ENCODE results near the gene IKBKE.
A peak's percentile ranks its signal among the peaks of the same experiment; 100 is the strongest.

IKBKE gene

GRCh38 chr1:206508130-206508889, 38.0 kb downstream of the IKBKE start:
- no peaks in the 10 kb centered on the region for H3K36me3 ChIP-seq (ENCODE audit: insufficient read depth, insufficient read length, low read length)
- DNase-seq (ENCODE audit: low read depth, low spot score), result no peak
- H3K4me1 ChIP-seq (ENCODE audit: insufficient read depth, insufficient read length), result peaks cover 5% of the 10 kb centered on the region
- H3K4me3 ChIP-seq (ENCODE audit: insufficient read length, low read depth), result peak overlapping the region; percentile 6
- no peak for TF ChIP-seq SUZ12 (IDR thresholded peaks at IDR 0.05; ENCODE audit: extremely low read depth, insufficient read depth, insufficient read length)
- no peak for TF ChIP-seq YY1 (IDR thresholded peaks at IDR 0.05; ENCODE audit: insufficient read depth, insufficient read length)
- TF ChIP-seq ZNF274 (IDR thresholded peaks at IDR 0.05; ENCODE audit: low read depth, low read length), result no peak
- peaks cover 52% of the 10 kb centered on the region for H3K27me3 ChIP-seq (ENCODE audit: insufficient read depth, insufficient read length)
- peak overlapping the region; percentile 51 for H3K9ac ChIP-seq (ENCODE audit: insufficient read length, low read depth)
- no peaks in the 10 kb centered on the region for H3K9me3 ChIP-seq (ENCODE audit: insufficient read depth, low read length)

DNA sequence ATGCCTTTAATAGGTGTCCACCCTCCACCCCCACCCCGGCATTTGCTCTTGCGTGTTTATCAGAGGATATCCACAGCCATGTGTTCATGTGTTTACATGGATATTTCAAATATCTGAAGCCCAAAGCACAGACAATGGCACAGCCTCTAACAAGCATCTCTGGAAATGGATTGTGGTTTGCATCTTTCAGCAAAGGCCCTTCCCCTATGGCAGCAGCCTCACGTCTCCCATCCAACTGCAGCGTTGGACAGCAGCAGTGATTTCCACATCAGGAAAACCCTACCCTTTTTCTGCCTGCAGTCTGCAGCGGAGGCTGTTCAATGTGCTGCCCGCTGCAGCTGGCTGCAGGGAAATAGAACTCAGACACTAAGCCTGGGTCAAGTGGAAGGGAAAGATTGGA, 38.7 kb downstream of the IKBKE start:
- Histone ChIP-seq H3K27me3 (ENCODE audit: insufficient read depth, insufficient read length) (peaks cover 52% of the 10 kb centered on the region), H3K4me3 (ENCODE audit: insufficient read length, low read depth) (no peak overlapping the region)
- TF ChIP-seq YY1 (IDR thresholded peaks at IDR 0.05; ENCODE audit: insufficient read depth, insufficient read length) (no peak), SUZ12 (IDR thresholded peaks at IDR 0.05; ENCODE audit: extremely low read depth, insufficient read depth, insufficient read length) (no peak), ZNF274 (IDR thresholded peaks at IDR 0.05; ENCODE audit: low read depth, low read length) (no peak)

DNA sequence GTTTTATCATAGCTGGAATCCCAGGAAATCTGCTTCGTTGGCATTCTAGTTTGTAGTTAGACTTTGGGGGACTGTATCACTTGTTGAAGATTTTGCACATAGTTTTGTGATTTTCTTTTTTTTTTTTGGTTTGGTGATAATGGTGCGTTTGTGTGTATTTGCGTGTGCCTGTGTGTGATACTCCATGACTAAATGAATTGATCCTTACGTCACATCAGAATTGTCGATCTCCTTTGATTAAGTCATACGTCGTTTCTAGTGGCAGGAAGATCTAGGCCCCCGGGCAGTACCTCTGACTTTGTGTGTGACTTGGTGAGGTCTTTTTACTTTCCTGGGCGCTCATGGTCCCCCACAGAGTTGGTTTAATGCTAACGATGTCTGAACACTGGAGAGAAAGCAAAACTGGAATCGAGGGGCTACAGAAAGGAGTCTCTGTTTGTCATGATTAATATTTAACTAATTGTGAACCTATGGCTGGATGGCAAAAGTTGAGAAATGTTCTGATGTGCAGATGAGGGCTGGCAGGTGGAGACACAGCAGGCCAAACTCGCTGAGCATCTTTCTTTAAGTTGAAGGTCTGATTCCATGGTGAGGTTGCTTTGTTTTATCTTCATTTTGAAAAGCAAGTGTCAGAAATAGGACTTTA, 39.5 kb downstream of the IKBKE start:
- no peak for DNase-seq (ENCODE audit: low read depth, low spot score)
- Histone ChIP-seq H3K4me3 (ENCODE audit: insufficient read length, low read depth) (no peak overlapping the region), H3K4me1 (ENCODE audit: insufficient read depth, insufficient read length) (peaks cover 5% of the 10 kb centered on the region), H3K9me3 (ENCODE audit: insufficient read depth, low read length) (no peaks in the 10 kb centered on the region), H3K9ac (ENCODE audit: insufficient read length, low read depth) (no peak overlapping the region), H3K27me3 (ENCODE audit: insufficient read depth, insufficient read length) (peaks cover 52% of the 10 kb centered on the region), H3K36me3 (ENCODE audit: insufficient read depth, insufficient read length, low read length) (no peaks in the 10 kb centered on the region)
- TF ChIP-seq SUZ12 (IDR thresholded peaks at IDR 0.05; ENCODE audit: extremely low read depth, insufficient read depth, insufficient read length), result no peak
- no peak for TF ChIP-seq YY1 (IDR thresholded peaks at IDR 0.05; ENCODE audit: insufficient read depth, insufficient read length)

More for the DNA sequence above, 38.7 kb downstream of the IKBKE start:
- Histone ChIP-seq H3K9ac (ENCODE audit: insufficient read length, low read depth) (no peak overlapping the region), H3K9me3 (ENCODE audit: insufficient read depth, low read length) (no peaks in the 10 kb centered on the region), H3K36me3 (ENCODE audit: insufficient read depth, insufficient read length, low read length) (no peaks in the 10 kb centered on the region), H3K4me1 (ENCODE audit: insufficient read depth, insufficient read length) (peaks cover 5% of the 10 kb centered on the region)
- DNase-seq (ENCODE audit: low read depth, low spot score), result no peak

DNA sequence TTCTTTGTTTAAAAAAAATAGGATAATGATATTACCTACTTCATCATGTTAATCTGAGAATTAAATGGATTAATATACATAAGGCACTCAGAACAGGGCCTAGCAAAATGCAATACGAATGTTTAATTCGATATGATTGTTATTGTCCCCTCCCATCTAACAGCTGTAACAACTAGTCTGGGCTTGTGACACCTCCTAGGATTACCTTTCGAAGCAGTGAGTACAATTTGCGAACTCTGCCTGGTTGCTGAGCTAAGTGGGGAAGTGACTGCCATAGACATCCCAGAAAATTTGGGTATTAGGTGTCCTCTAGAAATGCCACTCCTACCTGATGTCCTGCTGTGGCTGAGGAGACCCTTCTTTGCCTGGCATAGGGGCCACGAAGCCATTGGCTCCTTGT, 40.1 kb downstream of the IKBKE start:
- TF ChIP-seq YY1 (IDR thresholded peaks at IDR 0.05; ENCODE audit: insufficient read depth, insufficient read length) (no peak), SUZ12 (IDR thresholded peaks at IDR 0.05; ENCODE audit: extremely low read depth, insufficient read depth, insufficient read length) (no peak), ZNF274 (IDR thresholded peaks at IDR 0.05; ENCODE audit: low read depth, low read length) (no peak)
- Histone ChIP-seq H3K9me3 (ENCODE audit: insufficient read depth, low read length) (no peaks in the 10 kb centered on the region), H3K4me3 (ENCODE audit: insufficient read length, low read depth) (no peak overlapping the region), H3K27me3 (ENCODE audit: insufficient read depth, insufficient read length) (peaks cover 47% of the 10 kb centered on the region), H3K36me3 (ENCODE audit: insufficient read depth, insufficient read length, low read length) (no peaks in the 10 kb centered on the region), H3K9ac (ENCODE audit: insufficient read length, low read depth) (no peak overlapping the region), H3K4me1 (ENCODE audit: insufficient read depth, insufficient read length) (peaks cover 5% of the 10 kb centered on the region)
- no peak for DNase-seq (ENCODE audit: low read depth, low spot score)

DNA sequence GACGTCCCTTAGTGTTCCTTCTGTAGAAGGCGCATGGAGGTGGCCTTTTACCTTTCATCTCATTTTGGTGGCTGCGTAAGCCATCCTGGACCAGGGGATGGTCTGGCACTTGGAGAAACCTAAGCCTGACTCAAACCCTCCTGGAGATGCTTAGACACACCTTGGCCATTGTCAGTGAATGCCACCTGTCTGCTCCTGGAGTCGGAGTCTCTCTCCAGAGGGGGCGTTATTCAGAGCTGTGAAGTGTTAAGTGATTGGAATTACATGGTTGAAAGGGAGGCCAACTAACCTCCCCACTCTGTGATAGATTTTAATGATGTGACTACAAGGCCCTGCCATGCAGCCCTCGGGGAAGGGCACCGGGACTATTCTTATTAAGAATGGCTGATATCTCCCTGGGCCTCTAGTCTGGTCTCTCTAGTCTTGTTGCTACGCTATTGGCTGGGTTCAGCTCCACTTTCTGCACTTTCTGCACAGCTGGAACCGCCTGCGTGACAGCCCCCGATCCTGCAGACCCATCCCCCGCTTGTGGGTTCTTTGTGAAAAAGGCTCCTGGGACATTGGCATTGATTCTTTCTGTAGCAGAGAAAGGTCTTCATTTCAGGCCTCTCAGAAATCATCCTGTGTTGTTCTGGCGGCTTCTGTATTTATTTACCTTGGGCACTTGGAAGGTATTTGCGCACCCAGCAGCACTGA, 41.2 kb downstream of the IKBKE start:
- H3K9me3 ChIP-seq (ENCODE audit: insufficient read depth, low read length), result no peaks in the 10 kb centered on the region
- H3K36me3 ChIP-seq (ENCODE audit: insufficient read depth, insufficient read length, low read length), result no peaks in the 10 kb centered on the region
- H3K4me1 ChIP-seq (ENCODE audit: insufficient read depth, insufficient read length), result peaks cover 5% of the 10 kb centered on the region
- TF ChIP-seq ZNF274 (IDR thresholded peaks at IDR 0.05; ENCODE audit: low read depth, low read length) (no peak), SUZ12 (IDR thresholded peaks at IDR 0.05; ENCODE audit: extremely low read depth, insufficient read depth, insufficient read length) (no peak), YY1 (IDR thresholded peaks at IDR 0.05; ENCODE audit: insufficient read depth, insufficient read length) (no peak)
- H3K9ac ChIP-seq (ENCODE audit: insufficient read length, low read depth), result no peak overlapping the region
- peaks cover 35% of the 10 kb centered on the region for H3K27me3 ChIP-seq (ENCODE audit: insufficient read depth, insufficient read length)
- no peak for DNase-seq (ENCODE audit: low read depth, low spot score)
- no peak overlapping the region for H3K4me3 ChIP-seq (ENCODE audit: insufficient read length, low read depth)

- peaks cover 5% of the 10 kb centered on the region for H3K4me1 ChIP-seq (ENCODE audit: insufficient read depth, insufficient read length)
- TF ChIP-seq SUZ12 (IDR thresholded peaks at IDR 0.05; ENCODE audit: extremely low read depth, insufficient read depth, insufficient read length) (no peak), YY1 (IDR thresholded peaks at IDR 0.05; ENCODE audit: insufficient read depth, insufficient read length) (no peak), ZNF274 (IDR thresholded peaks at IDR 0.05; ENCODE audit: low read depth, low read length) (no peak)
- no peak for DNase-seq (ENCODE audit: low read depth, low spot score)
- H3K36me3 ChIP-seq (ENCODE audit: insufficient read depth, insufficient read length, low read length), result no peaks in the 10 kb centered on the region
- H3K4me3 ChIP-seq (ENCODE audit: insufficient read length, low read depth), result no peak overlapping the region
- no peaks in the 10 kb centered on the region for H3K9me3 ChIP-seq (ENCODE audit: insufficient read depth, low read length)
- no peak overlapping the region for H3K9ac ChIP-seq (ENCODE audit: insufficient read length, low read depth)
- H3K27me3 ChIP-seq (ENCODE audit: insufficient read depth, insufficient read length), result peaks cover 28% of the 10 kb centered on the region
Measured at GRCh38 chr1:206512058-206512850, 42.0 kb downstream of the IKBKE start.

Data from NT2/D1 (cell line).